Effector memory CD8-positive, alpha-beta T cell (primary cell): ENCODE data around the gene VDAC2.

Source experiments
- ATAC-seq: fragments of 150-1000 bp; cut with Tn5 transposase; replicated peaks from 2 replicates; pipeline ENCODE4 v1.10.0; 2021; ENCODE audit warnings: mild to moderate bottlenecking, moderate library complexity
- DNase-seq, 3 experiments: peaks; one replicate each; pipeline ENCODE4 v3.0.0; 2021
- H3K27ac Mint-ChIP-seq, 2 donors: one replicate each; pipeline ENCODE4 v1.8.0; 2022; ENCODE audit warnings: mild to moderate bottlenecking in 2 of 2, mixed read lengths in 2 of 2, moderate library complexity in 2 of 2
- H3K27me3 Mint-ChIP-seq, 2 donors: one replicate each; pipeline ENCODE4 v1.8.0; 2022; ENCODE audit warnings: mixed read lengths in 2 of 2
- H3K36me3 Mint-ChIP-seq: one replicate; pipeline ENCODE4 v1.8.0; 2022; ENCODE audit warnings: mild to moderate bottlenecking, moderate library complexity, mixed read lengths; ENCODE audit not compliant: insufficient read depth
- H3K4me1 Mint-ChIP-seq, 2 donors: one replicate each; pipeline ENCODE4 v1.8.0; 2022; ENCODE audit warnings: low read depth in 2 of 2, mixed read lengths in 2 of 2
- H3K4me3 Mint-ChIP-seq, 2 donors: one replicate each; pipeline ENCODE4 v1.8.0; 2022; ENCODE audit warnings: mild to moderate bottlenecking in 2 of 2, mixed read lengths in 2 of 2, moderate library complexity in 2 of 2
- H3K9me3 Mint-ChIP-seq, 2 donors: one replicate each; pipeline ENCODE4 v1.8.0; 2022; ENCODE audit warnings: mixed read lengths in 2 of 2
- total RNA-seq, 9 experiments: gene quantifications; one replicate each; lab custom pipeline; 2026; lab: John Stamatoyannopoulos, UW

The VDAC2 gene
- 49.4 to 156 (median 90.1) reads per million in 9 experiments for total RNA-seq

- ATAC-seq = peak; percentile 79
- peaks cover 10 to 26% of the 10 kb centered on the region in 2 donors for H3K4me1 Mint-ChIP-seq
- peaks cover 45% of the 10 kb centered on the region for H3K36me3 Mint-ChIP-seq
- no peaks in the 10 kb centered on the region for H3K27me3 Mint-ChIP-seq
- DNase-seq = peak; percentile 96 to 99 (median 98)
- no peaks in the 10 kb centered on the region for H3K9me3 Mint-ChIP-seq
- peak within 1 kb of the TSS; percentile 97 to 99 for H3K27ac Mint-ChIP-seq
- H3K4me3 Mint-ChIP-seq = peak within 1 kb of the TSS; percentile 92 to 94
Measured at GRCh38 chr10:75210282-75211006, at the start of gene VDAC2. TSS of gene VDAC2 (plus strand) at chr10:75210796. CDS start at chr10:75211159, 363 bp downstream.

GRCh38 chr10:75165684-75166622 lies 44.6 kb upstream of the VDAC2 start:
- DNase-seq (peak in 1 of 3 experiments; percentile 4), ATAC-seq (peak; percentile 83)
- peaks cover 35 to 43% of the 10 kb centered on the region in 2 donors for H3K4me1 Mint-ChIP-seq
- H3K27me3 Mint-ChIP-seq = no peaks in the 10 kb centered on the region
- H3K36me3 Mint-ChIP-seq = peaks cover 28% of the 10 kb centered on the region
- no peaks in the 10 kb centered on the region for H3K9me3 Mint-ChIP-seq
- peak overlapping the region; percentile 59 to 64 for H3K4me3 Mint-ChIP-seq
- H3K27ac Mint-ChIP-seq = peak overlapping the region; percentile 90 to 94

- Mint-ChIP-seq H3K4me3 (peak overlapping the region; percentile 59 to 64), H3K27ac (peak overlapping the region; percentile 90 to 94), H3K36me3 (peaks cover 31% of the 10 kb centered on the region), H3K4me1 (peaks cover 33 to 39% of the 10 kb centered on the region in 2 donors), H3K27me3 (no peaks in the 10 kb centered on the region), H3K9me3 (no peaks in the 10 kb centered on the region)
- ATAC-seq (peak; percentile 44), DNase-seq (no peak)
Measured at GRCh38 chr10:75166623-75166972, 44.0 kb upstream of the VDAC2 start.

- Mint-ChIP-seq H3K4me1 (peaks cover 32 to 39% of the 10 kb centered on the region in 2 donors), H3K4me3 (peak overlapping the region; percentile 54)
Measured at GRCh38 chr10:75168275-75168674, 42.3 kb upstream of the VDAC2 start.

GRCh38 chr10:75170215-75170614 lies 40.4 kb upstream of the VDAC2 start:
- peak overlapping the region; percentile 26 to 49 for H3K27ac Mint-ChIP-seq
- no peaks in the 10 kb centered on the region for H3K9me3 Mint-ChIP-seq
- H3K36me3 Mint-ChIP-seq = peaks cover 38% of the 10 kb centered on the region
- H3K4me1 Mint-ChIP-seq = peaks cover 25 to 37% of the 10 kb centered on the region in 2 donors
- no peak overlapping the region for H3K4me3 Mint-ChIP-seq
- no peak for ATAC-seq
- no peaks in the 10 kb centered on the region for H3K27me3 Mint-ChIP-seq
- DNase-seq = no peak

More at GRCh38 chr10:75168275-75168674, 42.3 kb upstream of the VDAC2 start:
- Mint-ChIP-seq H3K9me3 (no peaks in the 10 kb centered on the region), H3K27me3 (no peaks in the 10 kb centered on the region), H3K27ac (peak overlapping the region; percentile 68 to 94), H3K36me3 (peaks cover 38% of the 10 kb centered on the region)
- DNase-seq (no peak), ATAC-seq (no peak)

- Mint-ChIP-seq H3K4me1 (peaks cover 8 to 17% of the 10 kb centered on the region in 2 donors), H3K36me3 (peaks cover 44% of the 10 kb centered on the region), H3K27me3 (no peaks in the 10 kb centered on the region), H3K27ac (no peak overlapping the region), H3K9me3 (no peaks in the 10 kb centered on the region), H3K4me3 (no peak overlapping the region)
- DNase-seq (no peak), ATAC-seq (no peak)
Measured at GRCh38 chr10:75175046-75175445, 35.5 kb upstream of the VDAC2 start.

- Mint-ChIP-seq H3K4me1 (peaks cover 8 to 17% of the 10 kb centered on the region in 2 donors), H3K27ac (peak overlapping the region in 1 of 2 donors; percentile 10), H3K36me3 (peaks cover 40% of the 10 kb centered on the region), H3K27me3 (no peaks in the 10 kb centered on the region), H3K9me3 (no peaks in the 10 kb centered on the region), H3K4me3 (no peak overlapping the region)
- DNase-seq (no peak), ATAC-seq (peak; percentile 64)
Measured at GRCh38 chr10:75176046-75176445, 34.5 kb upstream of the VDAC2 start.

GRCh38 chr10:75176736-75177135 lies 33.9 kb upstream of the VDAC2 start:
- Mint-ChIP-seq H3K36me3 (peaks cover 37% of the 10 kb centered on the region), H3K27ac (peak overlapping the region in 1 of 2 donors; percentile 10), H3K4me1 (peaks cover 8 to 17% of the 10 kb centered on the region in 2 donors), H3K9me3 (no peaks in the 10 kb centered on the region), H3K4me3 (no peak overlapping the region), H3K27me3 (no peaks in the 10 kb centered on the region)
- ATAC-seq (no peak), DNase-seq (no peak)

GRCh38 chr10:75179657-75180177 lies 30.9 kb upstream of the VDAC2 start:
- no peak for DNase-seq
- peaks cover 8 to 19% of the 10 kb centered on the region in 2 donors for H3K4me1 Mint-ChIP-seq
- no peaks in the 10 kb centered on the region for H3K9me3 Mint-ChIP-seq
- H3K36me3 Mint-ChIP-seq = peaks cover 33% of the 10 kb centered on the region
- ATAC-seq = no peak
- H3K27ac Mint-ChIP-seq = no peak overlapping the region
- H3K4me3 Mint-ChIP-seq = no peak overlapping the region
- no peaks in the 10 kb centered on the region for H3K27me3 Mint-ChIP-seq

GRCh38 chr10:75180592-75180991 lies 30.0 kb upstream of the VDAC2 start:
- DNase-seq = no peak
- ATAC-seq = no peak
- Mint-ChIP-seq H3K27me3 (no peaks in the 10 kb centered on the region), H3K27ac (no peak overlapping the region), H3K4me3 (no peak overlapping the region), H3K9me3 (no peaks in the 10 kb centered on the region), H3K4me1 (peaks cover 8 to 13% of the 10 kb centered on the region in 2 donors), H3K36me3 (peaks cover 32% of the 10 kb centered on the region)

- no peak for DNase-seq
- Mint-ChIP-seq H3K9me3 (no peaks in the 10 kb centered on the region), H3K27ac (no peak overlapping the region), H3K4me3 (no peak overlapping the region), H3K27me3 (no peaks in the 10 kb centered on the region), H3K4me1 (peaks cover 5 to 11% of the 10 kb centered on the region in 2 donors), H3K36me3 (peaks cover 31% of the 10 kb centered on the region)
- no peak for ATAC-seq
Measured at GRCh38 chr10:75181073-75181472, 29.5 kb upstream of the VDAC2 start.

- Mint-ChIP-seq H3K36me3 (peaks cover 13% of the 10 kb centered on the region), H3K4me3 (no peak overlapping the region), H3K27ac (peak overlapping the region in 1 of 2 donors; percentile 46), H3K4me1 (peaks cover 3 to 10% of the 10 kb centered on the region in 2 donors), H3K9me3 (no peaks in the 10 kb centered on the region), H3K27me3 (no peaks in the 10 kb centered on the region)
- DNase-seq (no peak), ATAC-seq (no peak)
Measured at GRCh38 chr10:75186310-75186709, 24.3 kb upstream of the VDAC2 start.

GRCh38 chr10:75187961-75188426 lies 22.6 kb upstream of the VDAC2 start:
- Mint-ChIP-seq H3K27ac (peak overlapping the region; percentile 55 to 83), H3K36me3 (peaks cover 6% of the 10 kb centered on the region), H3K4me1 (peaks cover 3 to 10% of the 10 kb centered on the region in 2 donors), H3K4me3 (peak overlapping the region in 1 of 2 donors; percentile 17), H3K9me3 (no peaks in the 10 kb centered on the region), H3K27me3 (no peaks in the 10 kb centered on the region)
- peak; percentile 98 for ATAC-seq
- DNase-seq = peak; percentile 63 to 70 (median 66)
